Measurements from ENCODE around the gene AUTS2.

- TF ChIP-seq CTCF (IDR thresholded peaks at IDR 0.05) (no peak), POLR2AphosphoS5 (IDR thresholded peaks at IDR 0.05; ENCODE audit: insufficient read depth in 1 of 2, low read depth in 1 of 2) (no peak), POLR2A (IDR thresholded peaks at IDR 0.05) (no peak)
Observed at GRCh38 chr7:69749372-69749979, 151.2 kb downstream of the AUTS2 start.

Data from vagina (tissue), 2 donors.